Activated CD8-positive, alpha-beta memory T cell treated with anti-CD3 and anti-CD28 coated beads for 36 hours (primary cell): ENCODE measurements around the gene EPHB3. TPM values are rescaled to one million over a fixed set of nuclear protein-coding genes. Genes with fewer than 3 reads are reported as not detected.
"Not testable (repeated sequence)": the region's sequence is repeated elsewhere in the genome, so short reads cannot be mapped to it uniquely, and the experiment has no call there.

ENCODE experiments used
- CTCF ChIA-PET: fragments of 350-600 bp; sonication (Branson Sonifier 250); formaldehyde crosslinking; loops from one replicate; lab custom pipeline; 2021; ENCODE audit warnings: antibody characterized with exemption; lab: Charles Lee
- POLR2A ChIA-PET: fragments of 350-600 bp; sonication (Branson Sonifier 250); formaldehyde crosslinking; loops from one replicate; lab custom pipeline; 2021; ENCODE audit warnings: antibody characterized with exemption; lab: Charles Lee
- total RNA-seq, 2 experiments: library from RNA; stranded (reverse); gene quantifications; one replicate each; pipeline ENCODE4 v1.2.3, GENCODE V29; 2021

Gene EPHB3
- total RNA-seq, 2 experiments from 2014 or later = not detected

DNA sequence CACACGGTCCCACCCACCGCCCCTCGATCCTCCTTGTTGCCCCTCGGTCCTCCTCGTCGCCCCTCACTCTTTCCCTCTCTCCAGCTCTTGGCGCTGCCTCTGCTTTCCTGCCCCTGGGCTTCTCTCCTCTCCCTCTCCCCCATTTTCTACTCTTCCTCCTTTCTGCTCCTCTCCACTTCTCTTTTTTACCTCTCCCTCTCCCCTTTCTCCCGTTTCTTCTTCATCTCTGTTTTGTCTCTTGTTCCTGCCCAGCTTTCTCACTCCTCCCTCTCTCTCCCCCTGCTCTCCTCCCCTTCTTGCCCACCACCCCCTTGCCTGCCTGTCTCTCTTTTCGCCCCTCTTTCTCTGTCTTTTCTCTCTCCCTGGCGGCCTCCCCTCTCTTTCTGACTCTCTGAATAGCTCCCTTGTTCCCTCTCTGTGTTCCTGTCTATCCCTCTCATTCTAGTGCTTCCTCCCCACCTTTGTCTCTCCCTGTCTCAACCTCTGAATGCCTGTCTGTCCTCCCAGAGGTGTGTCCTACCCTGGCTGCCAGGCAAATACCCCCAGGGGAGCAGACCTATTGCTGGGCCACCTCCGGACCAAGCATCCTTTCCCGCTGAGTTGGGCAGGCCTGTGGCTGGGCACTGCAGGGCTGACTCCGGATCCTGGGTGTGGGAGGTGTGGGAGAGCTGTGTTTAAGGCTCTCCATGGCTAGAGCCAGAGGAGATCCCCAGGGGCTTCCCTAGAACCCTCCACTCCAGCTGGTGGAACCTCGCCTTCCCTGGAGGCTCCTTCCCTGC lies 41.0 kb downstream of the EPHB3 start:
- CTCF ChIA-PET = interaction anchor here (1.5 to 2.0 kb wide), 2 partner anchors 17 to 41 kb away, joined by 4 to 5 read pairs; partner anchors contain the start of gene EPHB3
- POLR2A ChIA-PET = no interaction called here

DNA sequence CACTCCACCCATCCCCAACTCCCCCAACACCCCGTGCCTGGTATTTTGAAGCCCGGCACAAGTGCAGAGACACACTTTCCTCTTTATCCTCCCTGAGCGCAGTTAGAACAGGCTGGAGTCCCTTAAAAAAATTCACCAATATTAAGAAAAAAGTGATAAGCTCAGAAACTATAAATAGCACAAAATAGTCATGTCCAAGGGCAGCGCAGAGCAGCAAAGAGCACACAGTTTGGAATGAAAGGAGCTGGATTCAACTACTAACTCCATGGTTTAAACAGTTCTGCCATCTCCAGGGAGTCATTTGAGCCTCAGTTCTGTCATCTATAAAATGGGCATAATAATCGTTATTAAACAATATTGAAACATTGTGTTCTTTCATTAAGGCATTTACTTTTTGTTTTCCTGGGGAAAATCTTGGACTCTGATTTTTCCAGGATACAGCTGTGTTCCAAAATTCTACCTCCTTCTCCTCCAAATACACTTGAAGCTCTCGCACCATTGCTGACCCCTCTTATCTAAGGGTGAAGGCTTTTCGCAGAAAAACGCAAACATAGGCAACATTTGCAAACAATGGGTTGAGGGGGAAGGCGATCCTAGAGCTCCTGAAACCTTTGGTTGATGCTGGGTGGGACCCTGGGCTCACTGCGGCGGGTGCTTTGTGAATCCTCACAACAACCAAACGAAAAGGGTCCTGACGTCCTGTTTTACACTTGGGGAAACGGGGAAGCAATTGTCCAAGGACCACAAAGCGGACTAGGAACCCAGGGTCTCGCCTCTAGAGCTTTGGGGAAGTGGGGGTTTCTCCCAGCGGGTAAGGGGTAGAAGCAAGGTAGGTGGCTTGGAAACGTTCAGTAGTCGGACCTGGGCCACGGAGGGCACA lies 41.8 kb downstream of the EPHB3 start:
- ChIA-PET CTCF (interaction anchor here (1.5 to 2.0 kb wide), 2 partner anchors 18 to 42 kb away, joined by 4 to 5 read pairs; partner anchors contain the start of gene EPHB3), POLR2A (no interaction called here)

DNA sequence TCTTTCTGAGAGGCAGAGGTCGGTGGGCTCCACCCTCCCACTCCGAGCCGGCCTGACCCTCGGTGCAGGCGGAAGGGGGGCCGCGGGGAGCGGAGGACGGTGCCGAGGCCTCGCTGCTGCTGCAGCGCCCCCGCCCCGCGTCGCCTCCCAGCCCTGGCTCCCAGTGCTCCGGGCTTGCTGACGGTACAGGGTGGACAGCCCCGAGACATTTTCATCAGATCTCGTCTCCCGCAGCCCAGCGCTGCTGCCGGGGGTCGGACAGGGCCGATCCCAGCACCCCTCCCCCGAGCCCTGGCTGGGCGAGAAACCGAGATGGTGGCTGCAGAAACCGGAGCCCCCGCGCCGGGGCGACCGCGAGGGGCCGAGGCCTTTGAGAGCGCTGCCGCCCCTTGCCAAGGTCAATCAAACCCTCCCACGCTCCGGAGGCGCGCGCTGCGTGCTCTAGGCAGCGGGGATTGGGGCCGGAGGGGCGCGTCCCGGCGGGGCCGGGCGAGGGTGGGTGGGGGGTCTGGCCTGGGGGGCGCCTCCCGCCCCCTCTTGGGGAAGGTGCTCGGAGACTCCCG lies 42.5 kb downstream of the EPHB3 start:
- CTCF ChIA-PET = no interaction called here
- POLR2A ChIA-PET = no interaction called here

GRCh38 chr3:184604615-184605290 lies 43.2 kb downstream of the EPHB3 start:
- CTCF ChIA-PET = interaction anchor here (0.7 kb wide), 1 partner anchor 173 kb away, joined by 3 read pairs; no protein-coding TSS in a partner anchor
- POLR2A ChIA-PET = no interaction called here

- ChIA-PET POLR2A (no interaction called here), CTCF (interaction anchor here (0.7 kb wide), 1 partner anchor 12 kb away, joined by 3 read pairs; no protein-coding TSS in a partner anchor)
Observed at GRCh38 chr3:184608209-184608608, 46.6 kb downstream of the EPHB3 start.

DNA sequence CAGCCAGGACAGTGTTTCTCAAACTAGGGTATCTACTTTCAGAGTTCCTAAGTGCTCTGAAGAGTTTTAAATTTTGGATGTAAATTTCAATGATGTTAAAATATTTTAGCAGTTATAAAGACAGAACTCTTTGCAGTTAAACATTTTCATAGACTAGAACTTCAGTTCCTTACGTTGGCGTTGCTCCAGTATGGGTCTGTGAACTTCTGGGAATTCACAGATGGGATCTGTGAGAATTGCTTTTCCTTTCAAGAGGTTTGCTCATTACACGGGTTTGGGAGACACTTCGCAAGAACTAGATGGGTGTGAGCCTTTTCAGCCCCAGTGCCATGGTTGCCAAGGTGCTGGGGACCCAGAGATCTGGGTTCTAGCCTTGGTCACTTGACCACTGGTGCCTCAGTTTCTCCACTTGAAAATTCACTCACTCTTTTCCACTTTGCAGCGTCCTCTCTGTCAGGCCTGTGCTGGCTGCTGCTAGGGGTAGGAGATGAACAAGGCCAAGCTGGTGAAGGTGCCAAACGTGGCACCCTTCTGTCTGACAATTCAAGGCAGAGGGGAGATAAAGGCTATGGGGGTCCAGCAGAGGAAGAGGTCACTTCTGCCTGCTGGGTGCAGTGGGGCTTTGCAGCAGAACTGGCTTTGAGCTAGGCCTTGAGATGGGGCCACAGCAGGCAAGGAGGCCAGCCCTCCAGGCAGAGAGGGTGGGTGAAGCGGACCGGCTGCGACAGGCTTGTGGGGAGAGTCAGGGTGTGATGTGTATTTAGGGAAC lies 48.1 kb downstream of the EPHB3 start:
- POLR2A ChIA-PET = no interaction called here
- CTCF ChIA-PET = no interaction called here

DNA sequence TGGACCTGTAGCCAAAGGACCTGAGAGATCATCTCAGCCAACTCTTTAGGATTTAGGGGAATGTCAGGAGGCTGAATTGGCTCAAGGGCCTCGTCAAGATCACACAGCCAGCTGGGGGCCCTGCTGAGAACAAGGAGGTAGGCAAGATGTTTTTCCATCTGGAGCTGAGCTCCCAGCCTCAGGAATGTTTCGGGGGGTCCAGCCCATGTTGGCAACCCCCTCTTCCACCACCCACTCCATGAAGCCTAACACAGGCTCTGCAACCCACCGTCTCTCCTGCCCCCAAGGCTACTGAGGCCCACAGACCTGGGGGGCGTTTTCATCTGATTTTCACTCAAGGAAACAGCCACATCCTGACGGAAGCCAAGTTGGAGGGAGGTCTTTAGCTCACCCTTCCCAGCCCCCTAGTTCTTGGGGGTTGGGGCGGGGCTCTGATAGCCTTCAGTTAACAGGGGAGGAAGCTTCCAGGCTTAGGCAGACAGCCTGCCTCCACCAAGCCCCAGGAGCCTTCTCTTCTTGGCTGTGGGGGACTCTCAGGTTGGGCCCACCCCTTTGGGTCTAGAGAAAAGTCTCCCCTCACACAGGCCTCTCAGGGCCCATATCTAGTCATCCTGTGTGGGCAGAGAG lies 48.8 kb downstream of the EPHB3 start:
- CTCF ChIA-PET = no interaction called here
- POLR2A ChIA-PET = no interaction called here

DNA sequence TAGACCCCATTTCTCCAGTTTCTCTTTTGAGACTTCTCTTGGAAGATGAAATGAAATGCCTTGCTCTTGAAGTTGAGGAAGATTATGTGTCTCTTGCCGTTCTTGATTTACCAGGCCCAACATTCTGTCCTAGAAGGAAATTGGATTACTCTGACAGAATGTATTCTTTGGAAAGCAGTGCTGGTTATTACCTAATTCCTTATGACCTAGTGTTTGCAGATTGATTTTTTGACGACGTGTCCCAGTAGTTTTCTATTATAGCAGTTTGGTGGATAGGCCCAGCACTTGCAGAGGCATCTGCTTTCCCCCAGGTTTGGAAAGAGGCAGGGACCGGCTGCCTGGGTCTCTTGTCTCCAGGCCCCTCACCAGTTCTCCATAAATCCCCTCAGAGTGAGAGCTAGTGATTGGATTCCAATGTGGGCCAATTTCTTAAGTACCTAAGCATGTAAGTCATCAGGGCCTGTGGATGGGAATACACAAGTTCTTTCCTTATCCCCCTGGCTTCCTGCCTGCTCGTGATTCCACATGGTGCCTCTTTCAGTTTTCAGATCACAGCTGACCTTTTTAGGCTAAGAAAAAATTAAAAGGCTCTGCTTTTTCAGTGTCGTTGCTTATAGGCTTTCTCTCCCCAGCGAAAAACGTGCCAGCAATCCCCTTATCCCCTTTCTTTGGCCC lies 50.2 kb downstream of the EPHB3 start:
- POLR2A ChIA-PET = no interaction called here
- CTCF ChIA-PET = interaction anchor here (0.7 kb wide), 1 partner anchor 98 kb away, joined by 3 read pairs; no protein-coding TSS in a partner anchor

DNA sequence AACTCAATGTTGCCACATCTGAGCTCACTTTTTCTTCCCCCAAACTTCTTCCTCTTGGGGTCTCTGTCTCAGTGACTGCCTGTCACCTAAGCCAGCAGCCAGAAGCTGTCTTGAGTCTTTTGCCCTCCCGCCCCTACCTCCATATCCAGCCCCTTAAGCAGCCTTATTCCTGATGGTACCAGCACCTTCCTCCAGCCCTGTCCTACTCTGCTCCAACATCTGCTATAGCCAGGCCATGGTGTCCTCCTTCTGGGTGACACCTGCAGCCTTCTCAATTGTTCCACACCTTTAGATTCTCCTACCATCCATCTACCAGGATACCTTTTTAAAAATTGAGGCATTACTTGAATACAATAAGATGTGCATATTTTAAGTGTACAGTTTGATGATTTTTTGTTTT lies 53.8 kb downstream of the EPHB3 start:
- CTCF ChIA-PET = no interaction called here
- POLR2A ChIA-PET = no interaction called here

DNA sequence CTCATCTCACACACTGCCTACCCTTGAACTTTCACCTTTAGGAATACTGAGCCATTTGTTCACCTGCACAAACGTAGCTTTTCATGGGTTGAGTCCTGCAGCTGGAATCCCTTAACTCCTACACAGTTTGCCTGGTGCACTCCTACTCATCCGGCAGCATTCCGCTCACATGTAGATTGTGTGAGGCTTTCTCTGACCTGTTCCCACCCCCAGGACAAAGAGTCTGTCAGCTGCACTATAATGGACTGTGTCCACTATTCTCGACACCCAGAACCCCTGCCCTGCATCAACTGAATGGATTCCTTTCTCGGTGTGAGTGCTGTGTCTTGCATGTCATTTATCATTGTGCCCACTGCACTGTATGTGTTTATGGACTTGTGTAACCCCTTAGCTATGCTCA lies 54.9 kb downstream of the EPHB3 start:
- ChIA-PET POLR2A (no interaction called here), CTCF (no interaction called here)

DNA sequence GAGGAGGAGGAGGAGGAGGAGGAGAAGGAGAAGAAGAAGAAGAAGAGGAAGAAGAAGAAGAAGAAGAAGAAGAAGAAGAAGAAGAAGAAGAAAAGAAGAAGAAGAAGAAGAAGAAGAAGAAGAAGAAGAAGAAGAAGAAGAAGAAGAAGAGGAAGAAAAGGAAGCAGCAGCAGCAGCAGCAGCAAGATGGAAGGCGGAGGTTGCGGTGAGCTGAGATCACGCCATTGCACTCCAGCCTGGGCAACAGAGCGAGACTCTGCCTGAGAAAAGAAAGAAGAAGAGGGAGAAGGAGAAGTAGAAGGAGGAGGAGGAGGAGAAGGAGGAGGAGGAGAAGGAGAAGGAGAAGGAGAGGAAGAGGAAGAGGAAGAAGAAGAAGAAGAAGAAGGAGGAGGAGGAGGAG lies 55.7 kb downstream of the EPHB3 start:
- CTCF ChIA-PET = interaction anchor here (1.1 kb wide), 1 partner anchor 57 kb away, joined by 4 read pairs; no protein-coding TSS in a partner anchor
- POLR2A ChIA-PET = not testable (repeated sequence)

DNA sequence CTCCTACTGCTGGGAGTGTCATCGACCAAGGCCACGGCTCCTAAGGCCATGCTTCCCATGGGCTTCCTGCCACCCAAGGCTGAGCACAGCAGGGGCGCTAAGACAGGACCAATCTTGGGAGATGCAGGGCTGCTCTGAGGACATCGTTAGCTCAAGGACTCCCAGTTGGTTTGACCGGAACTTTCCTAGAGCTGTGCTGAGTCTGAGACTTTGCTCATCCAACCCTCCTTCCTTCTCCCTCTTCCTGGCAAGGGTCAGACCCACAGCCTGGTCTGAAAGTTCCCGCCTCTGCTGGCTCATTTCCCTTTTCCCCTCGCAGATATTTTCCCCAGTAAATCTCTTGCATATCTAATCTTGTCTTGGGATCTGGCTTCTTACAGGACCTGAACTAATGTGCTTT lies 57.2 kb downstream of the EPHB3 start:
- ChIA-PET CTCF (no interaction called here), POLR2A (no interaction called here)

- ChIA-PET CTCF (no interaction called here), POLR2A (no interaction called here)
Observed at GRCh38 chr3:184619369-184619768, 57.8 kb downstream of the EPHB3 start.

DNA sequence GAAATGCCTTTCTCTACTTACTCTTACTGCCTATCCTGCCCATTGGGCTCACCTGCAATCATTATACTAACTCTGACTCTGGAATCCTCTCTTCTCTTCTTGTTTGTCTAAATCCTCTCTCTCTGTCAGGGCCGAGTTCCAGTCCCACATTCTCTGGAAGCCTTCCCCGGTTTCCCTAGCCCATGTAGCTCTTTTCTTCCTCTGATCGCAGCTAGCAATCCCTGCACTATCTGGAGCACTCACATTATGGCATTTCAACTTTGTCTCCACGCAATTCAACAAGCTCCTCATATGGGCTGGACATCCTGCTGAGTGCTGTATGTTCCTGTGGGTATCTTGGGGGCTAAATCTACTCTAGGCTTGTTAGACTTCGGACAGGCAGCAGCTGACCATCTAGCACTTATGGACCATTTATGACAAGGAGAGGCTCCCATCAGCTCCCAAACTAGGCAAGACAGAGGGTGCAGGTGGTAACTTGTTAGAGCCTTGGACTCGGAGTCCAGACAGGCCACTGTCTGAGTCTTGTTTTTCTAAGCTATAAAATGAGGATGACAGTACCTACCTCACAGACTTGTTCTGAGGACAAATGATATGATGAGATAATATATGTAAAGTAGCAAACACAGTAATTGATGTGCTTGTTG lies 58.3 kb downstream of the EPHB3 start:
- ChIA-PET POLR2A (no interaction called here), CTCF (interaction anchor here (0.8 kb wide), 1 partner anchor 12 kb away, joined by 3 read pairs; no protein-coding TSS in a partner anchor)

DNA sequence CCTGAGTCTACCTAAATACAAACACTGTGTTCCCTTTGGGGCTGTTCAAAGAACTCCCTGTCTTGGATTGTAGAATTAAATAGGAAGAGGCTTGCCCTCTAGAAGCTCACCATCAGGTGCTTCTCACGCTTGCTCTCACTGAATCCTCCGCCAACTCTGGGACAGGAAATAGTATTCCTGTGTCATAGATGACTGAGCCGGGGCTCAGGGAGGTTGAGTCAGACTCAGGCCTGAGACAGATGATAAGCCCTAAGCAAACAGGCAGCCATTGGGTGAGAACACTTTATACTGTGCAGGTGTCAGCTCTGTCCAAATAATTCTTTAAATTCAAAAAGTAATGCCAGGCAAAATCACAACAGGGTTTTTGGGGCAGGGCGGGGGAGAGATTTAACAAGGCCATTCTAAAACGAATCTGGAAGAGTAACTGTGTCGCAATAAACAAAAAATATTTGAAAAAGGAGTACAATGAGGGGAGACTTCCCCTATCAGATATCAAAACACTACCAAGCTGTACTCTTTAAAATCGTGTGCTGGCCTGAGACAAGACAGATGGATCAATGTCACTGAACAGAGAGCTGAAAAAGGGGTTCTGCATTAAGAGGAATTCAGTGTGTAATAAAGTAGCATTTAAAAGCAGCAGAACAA lies 59.0 kb downstream of the EPHB3 start:
- CTCF ChIA-PET = interaction anchor here (0.7 to 0.8 kb wide), 2 partner anchors 12 to 306 kb away, joined by 3 read pairs; no protein-coding TSS in a partner anchor
- POLR2A ChIA-PET = no interaction called here

GRCh38 chr3:184622156-184622555 lies 60.6 kb downstream of the EPHB3 start:
- POLR2A ChIA-PET, CTCF ChIA-PET: not testable (repeated sequence)

- ChIA-PET POLR2A (no interaction called here), CTCF (no interaction called here)
Observed at GRCh38 chr3:184626923-184627322, 65.3 kb downstream of the EPHB3 start.
